Peyer's patch (tissue), 4 donors: Measurements from ENCODE around the gene IST1. TPM values are rescaled to one million over a fixed set of nuclear protein-coding genes. Genes with fewer than 3 reads are reported as not detected.

Experiments
- DNase-seq, 3 donors: peaks; one replicate each; pipeline ENCODE4 v3.0.0-alpha.2; 2017 to 2019
- H3K27ac ChIP-seq, 4 donors: fragments of 200-600 bp; sonication (generic); one replicate each; pipeline ENCODE4 v1.5.1; 2016 to 2019
- H3K27me3 ChIP-seq, 2 donors: fragments of 200-600 bp; sonication (generic); one replicate each; pipeline ENCODE4 v1.5.1; 2019
- H3K36me3 ChIP-seq, 3 donors: fragments of 200-600 bp; sonication (generic); one replicate each; pipeline ENCODE4 v1.5.1; 2016 to 2019
- H3K4me1 ChIP-seq, 4 donors: fragments of 200-600 bp; sonication (generic); one replicate each; pipeline ENCODE4 v1.5.1; 2016 to 2019
- H3K4me3 ChIP-seq, 4 donors: fragments of 200-600 bp; sonication (generic); 1 replicate in 3 of 4; 2 replicates in 1 of 4; pipeline ENCODE4 v1.5.1; 2016 to 2019; ENCODE audit warnings: mild to moderate bottlenecking in 1 of 4
- H3K9me3 ChIP-seq, 4 donors: fragments of 200-600 bp; sonication (generic); one replicate each; pipeline ENCODE4 v1.5.1; 2016 to 2019; ENCODE audit warnings: mild to moderate bottlenecking in 1 of 4
- POLR2A ChIP-seq, 2 donors: fragments of 450-650 bp; IDR thresholded peaks; one replicate each; pipeline ENCODE4 v1.5.1; 2017; ENCODE audit warnings: antibody characterized with exemption in 2 of 2, mild to moderate bottlenecking in 2 of 2, moderate library complexity in 2 of 2
- total RNA-seq, 4 donors: library from RNA; depleted of rRNA; stranded (reverse); fragments of >200 nt; gene quantifications; one replicate each; pipeline ENCODE4 v1.1.0, GENCODE V29; 2016
- TF ChIP-seq, protein P1 (sequence below), 6 experiments: fragments of 450-650 bp in 4 of 6; fragments of 200-600 bp in 2 of 6; sonication (generic) in 1 of 6; IDR thresholded peaks; one replicate each; pipeline ENCODE4 v1.5.1; 2017 to 2019; ENCODE audit warnings: antibody characterized with exemption in 6 of 6, mild to moderate bottlenecking in 3 of 6, moderate library complexity in 1 of 6

Gene IST1
- total RNA-seq, 4 donors from 2014 or later: 228 to 274 (median 261) TPM

DNA sequence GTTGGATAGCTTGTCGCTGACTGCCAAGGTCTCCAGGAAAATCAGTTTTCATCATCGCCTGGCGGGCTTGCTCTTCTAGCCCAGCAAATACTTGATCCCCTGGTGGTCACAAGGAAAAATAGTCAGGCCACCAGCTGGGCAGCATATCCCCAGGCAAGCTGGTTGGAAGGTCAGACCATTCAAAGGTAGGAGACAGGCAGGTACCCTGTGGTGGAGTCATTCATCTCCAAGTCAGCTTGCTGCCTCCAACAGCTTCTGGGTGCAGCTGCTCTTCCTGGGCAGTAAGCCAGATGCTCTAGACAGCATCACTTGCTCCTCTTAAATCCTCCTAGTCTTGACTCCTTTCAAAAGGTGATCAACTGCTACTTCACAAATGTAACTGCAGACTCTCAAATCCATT is 27.4 kb upstream of the IST1 start:
- Histone ChIP-seq H3K4me3 (no peak overlapping the region), H3K9me3 (no peaks in the 10 kb centered on the region), H3K27me3 (no peaks in the 10 kb centered on the region), H3K4me1 (no peaks in the 10 kb centered on the region), H3K36me3 (peaks cover 0 to 55% (median 0%) of the 10 kb centered on the region in 3 donors), H3K27ac (no peak overlapping the region)
- no peak for DNase-seq
- no peak for TF ChIP-seq POLR2A (IDR thresholded peaks at IDR 0.05)
- TF ChIP-seq, protein P1, sequence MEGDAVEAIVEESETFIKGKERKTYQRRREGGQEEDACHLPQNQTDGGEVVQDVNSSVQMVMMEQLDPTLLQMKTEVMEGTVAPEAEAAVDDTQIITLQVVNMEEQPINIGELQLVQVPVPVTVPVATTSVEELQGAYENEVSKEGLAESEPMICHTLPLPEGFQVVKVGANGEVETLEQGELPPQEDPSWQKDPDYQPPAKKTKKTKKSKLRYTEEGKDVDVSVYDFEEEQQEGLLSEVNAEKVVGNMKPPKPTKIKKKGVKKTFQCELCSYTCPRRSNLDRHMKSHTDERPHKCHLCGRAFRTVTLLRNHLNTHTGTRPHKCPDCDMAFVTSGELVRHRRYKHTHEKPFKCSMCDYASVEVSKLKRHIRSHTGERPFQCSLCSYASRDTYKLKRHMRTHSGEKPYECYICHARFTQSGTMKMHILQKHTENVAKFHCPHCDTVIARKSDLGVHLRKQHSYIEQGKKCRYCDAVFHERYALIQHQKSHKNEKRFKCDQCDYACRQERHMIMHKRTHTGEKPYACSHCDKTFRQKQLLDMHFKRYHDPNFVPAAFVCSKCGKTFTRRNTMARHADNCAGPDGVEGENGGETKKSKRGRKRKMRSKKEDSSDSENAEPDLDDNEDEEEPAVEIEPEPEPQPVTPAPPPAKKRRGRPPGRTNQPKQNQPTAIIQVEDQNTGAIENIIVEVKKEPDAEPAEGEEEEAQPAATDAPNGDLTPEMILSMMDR (IDR thresholded peaks at IDR 0.05): no peak

DNA sequence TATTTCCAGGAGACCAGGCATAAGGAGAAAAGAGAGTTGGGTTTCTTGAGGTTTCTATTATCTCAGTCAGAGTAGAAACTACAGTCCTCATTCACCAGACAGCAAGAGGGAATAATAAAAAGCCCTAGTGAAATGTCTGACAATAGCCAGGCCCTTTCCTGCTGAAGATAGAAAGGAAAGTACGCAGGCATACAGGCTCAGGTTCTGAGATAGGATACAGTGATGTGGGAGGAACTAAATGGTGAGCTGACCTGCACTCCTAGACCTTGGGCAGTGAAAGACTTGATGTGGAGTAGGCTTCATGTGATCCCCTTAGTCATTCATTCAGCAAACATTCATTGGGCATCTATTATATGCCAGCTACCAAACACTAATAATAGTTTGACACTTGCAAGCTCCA is 26.2 kb upstream of the IST1 start:
- Histone ChIP-seq H3K9me3 (no peaks in the 10 kb centered on the region), H3K4me3 (no peak overlapping the region), H3K4me1 (no peaks in the 10 kb centered on the region), H3K36me3 (peaks cover 0 to 50% (median 0%) of the 10 kb centered on the region in 3 donors), H3K27me3 (no peaks in the 10 kb centered on the region), H3K27ac (no peak overlapping the region)
- DNase-seq: no peak
- TF ChIP-seq POLR2A (IDR thresholded peaks at IDR 0.05): no peak
- TF ChIP-seq, protein P1 (IDR thresholded peaks at IDR 0.05): no peak

DNA sequence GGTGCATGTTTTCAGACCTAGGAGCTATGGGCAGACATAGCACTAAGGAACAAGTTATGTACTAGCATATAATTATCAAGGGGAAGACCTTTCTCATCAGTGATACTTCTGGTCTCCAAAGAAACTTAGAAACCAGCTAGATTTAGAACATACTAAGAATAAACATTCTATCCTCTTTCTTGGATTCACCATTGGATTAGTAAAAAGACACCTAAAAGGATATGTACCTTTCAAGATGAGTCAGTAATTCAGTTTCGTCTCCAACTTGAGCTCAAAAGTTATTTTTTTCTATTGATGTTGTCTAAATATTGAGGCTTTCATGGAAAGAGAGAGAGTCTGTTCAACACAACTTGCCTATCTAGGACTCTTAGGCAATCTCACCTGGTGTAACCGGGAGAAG is 24.5 kb upstream of the IST1 start:
- Histone ChIP-seq H3K27me3 (no peaks in the 10 kb centered on the region), H3K36me3 (peaks cover 0 to 43% (median 0%) of the 10 kb centered on the region in 3 donors)
- TF ChIP-seq, protein P1 (IDR thresholded peaks at IDR 0.05): no peak
- TF ChIP-seq POLR2A (IDR thresholded peaks at IDR 0.05): no peak

DNA sequence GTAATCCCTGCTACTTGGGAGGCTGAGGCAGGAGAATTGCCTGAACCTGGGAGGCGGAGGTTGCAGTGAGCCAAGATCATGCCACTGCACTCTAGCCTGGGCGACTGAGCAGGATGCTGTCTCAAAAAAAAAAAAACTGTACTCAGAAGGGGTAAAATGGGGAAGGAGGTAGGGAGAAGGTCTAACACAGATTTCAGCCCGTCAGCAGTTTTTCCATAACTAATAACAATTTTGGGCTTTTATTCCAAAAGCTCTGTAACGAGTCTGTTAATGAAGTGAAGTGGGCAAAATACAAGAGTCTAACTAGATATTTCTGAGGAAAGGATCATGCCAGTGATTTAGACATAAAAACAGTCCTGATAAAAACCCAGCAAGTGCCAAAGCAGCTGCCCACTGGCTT is 22.1 kb upstream of the IST1 start:
- Histone ChIP-seq H3K27ac (no peak overlapping the region), H3K36me3 (peaks cover 0 to 31% (median 0%) of the 10 kb centered on the region in 3 donors), H3K4me1 (no peaks in the 10 kb centered on the region), H3K27me3 (no peaks in the 10 kb centered on the region), H3K4me3 (no peak overlapping the region), H3K9me3 (no peaks in the 10 kb centered on the region)
- no peak for DNase-seq
- TF ChIP-seq, protein P1 (IDR thresholded peaks at IDR 0.05): no peak
- TF ChIP-seq POLR2A (IDR thresholded peaks at IDR 0.05): no peak

More for the DNA sequence above, 24.5 kb upstream of the IST1 start:
- Histone ChIP-seq H3K4me1 (no peaks in the 10 kb centered on the region), H3K4me3 (no peak overlapping the region), H3K9me3 (no peaks in the 10 kb centered on the region), H3K27ac (no peak overlapping the region)
- DNase-seq: no peak

- H3K36me3 ChIP-seq: peaks cover 0 to 41% (median 0%) of the 10 kb centered on the region in 3 donors
- DNase-seq: no peak
- TF ChIP-seq POLR2A (IDR thresholded peaks at IDR 0.05): no peak
- TF ChIP-seq, protein P1 (IDR thresholded peaks at IDR 0.05): no peak
- no peaks in the 10 kb centered on the region for H3K9me3 ChIP-seq
- no peak overlapping the region for H3K4me3 ChIP-seq
- H3K27me3 ChIP-seq: no peaks in the 10 kb centered on the region
- H3K27ac ChIP-seq: no peak overlapping the region
- peaks cover 0 to 17% (median 8%) of the 10 kb centered on the region in 4 donors for H3K4me1 ChIP-seq
These were observed 16.4 kb upstream of the IST1 start for GRCh38 chr16:71878911-71879310.

DNA sequence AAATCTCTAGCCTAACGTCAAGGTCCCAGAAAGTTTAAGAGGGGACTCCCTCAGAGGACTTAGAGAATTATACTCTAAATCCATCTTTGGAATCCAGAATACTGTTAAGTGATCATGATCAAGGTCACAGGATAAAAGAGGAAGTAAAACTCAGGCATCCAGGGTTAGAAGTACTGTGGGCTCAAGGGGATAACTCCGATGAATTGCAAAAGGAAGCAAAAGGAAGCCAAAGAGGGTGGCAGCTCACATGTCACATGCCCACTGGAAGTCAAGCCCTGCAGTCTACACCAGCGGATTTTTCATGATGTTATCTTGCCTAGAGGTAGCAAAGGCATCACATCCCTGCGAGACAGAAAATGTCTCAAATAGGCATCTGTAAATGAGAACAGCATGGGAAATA is 15.2 kb upstream of the IST1 start:
- Histone ChIP-seq H3K27ac (no peak overlapping the region), H3K4me1 (peaks cover 0 to 21% (median 8%) of the 10 kb centered on the region in 4 donors), H3K4me3 (no peak overlapping the region), H3K27me3 (no peaks in the 10 kb centered on the region), H3K36me3 (peaks cover 0 to 30% (median 0%) of the 10 kb centered on the region in 3 donors), H3K9me3 (no peaks in the 10 kb centered on the region)
- no peak for TF ChIP-seq POLR2A (IDR thresholded peaks at IDR 0.05)
- TF ChIP-seq, protein P1 (IDR thresholded peaks at IDR 0.05): no peak
- DNase-seq: no peak
